ENCODE data around the gene PLXNB2.

Gene PLXNB2

DNA sequence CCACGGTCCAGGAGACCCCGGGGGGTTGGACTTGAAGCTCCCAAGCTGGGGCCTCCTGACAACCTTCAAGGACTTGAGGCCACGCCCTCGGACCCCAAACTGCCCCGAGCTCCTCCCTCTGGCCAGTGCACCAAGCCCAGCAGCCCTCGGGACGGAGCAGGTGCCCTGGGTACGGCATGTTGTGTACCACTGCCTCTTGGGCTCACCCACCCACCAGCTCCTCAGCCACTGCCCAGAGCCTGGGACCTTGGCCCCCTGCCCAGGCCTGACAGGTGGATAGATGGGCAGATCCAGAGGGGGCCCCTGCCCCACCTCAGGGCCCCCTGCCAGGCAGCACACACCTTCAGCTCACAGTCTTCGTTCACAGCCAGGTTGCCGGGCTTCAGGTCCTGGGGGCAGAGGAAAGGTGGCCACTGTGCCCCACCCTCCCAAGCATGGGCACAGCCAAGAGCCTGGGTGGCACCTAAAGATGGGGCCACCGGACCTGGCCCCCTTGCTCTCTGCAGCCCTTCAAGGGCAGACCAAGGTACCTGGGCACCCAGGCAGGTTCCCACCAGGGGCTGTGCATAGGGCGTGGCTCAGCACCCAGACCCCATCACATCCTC, 51.1 kb downstream of the PLXNB2 start:
- Histone ChIP-seq H3K79me2 (ENCODE audit: low read length) (peaks cover 18% of the 10 kb centered on the region), H3K27ac (ENCODE audit: low read length) (no peak overlapping the region), H3K4me2 (ENCODE audit: low read length) (no peak overlapping the region), H4K20me1 (ENCODE audit: insufficient read depth, low read length) (no peaks in the 10 kb centered on the region), H3K4me1 (ENCODE audit: low read length) (peaks cover 8% of the 10 kb centered on the region; the same call in 1 of the 2 replicates), H3K9me3 (ENCODE audit: insufficient read depth, low read length) (no peaks in the 10 kb centered on the region), H3K4me3 (ENCODE audit: low read length) (no peak overlapping the region), H3K36me3 (replicated peaks; ENCODE audit: low read depth, low read length) (no peaks in the 10 kb centered on the region), H3K27me3 (ENCODE audit: low read depth, low read length) (no peaks in the 10 kb centered on the region), H3K9ac (ENCODE audit: low read length) (no peak overlapping the region), H2AFZ (ENCODE audit: low read depth, low read length) (no peak overlapping the region)
- TF ChIP-seq EZH2phosphoT487 (IDR thresholded peaks at IDR 0.05; ENCODE audit: low read depth) (no peak), CTCF (IDR thresholded peaks at IDR 0.05; ENCODE audit: low read depth, low read length) (no peak)

- H3K36me3 ChIP-seq (replicated peaks; ENCODE audit: low read depth, low read length): no peaks in the 10 kb centered on the region
- no peak overlapping the region for H2AFZ ChIP-seq (ENCODE audit: low read depth, low read length)
- H3K9me3 ChIP-seq (ENCODE audit: insufficient read depth, low read length): no peaks in the 10 kb centered on the region
- H3K79me2 ChIP-seq (ENCODE audit: low read length): peaks cover 13% of the 10 kb centered on the region
- H3K27ac ChIP-seq (ENCODE audit: low read length): no peak overlapping the region
- H3K4me1 ChIP-seq (ENCODE audit: low read length): peaks cover 8% of the 10 kb centered on the region; the same call in 1 of the 2 replicates
- TF ChIP-seq EZH2phosphoT487 (IDR thresholded peaks at IDR 0.05; ENCODE audit: low read depth) (no peak), CTCF (IDR thresholded peaks at IDR 0.05; ENCODE audit: low read depth, low read length) (no peak)
- H3K27me3 ChIP-seq (ENCODE audit: low read depth, low read length): no peaks in the 10 kb centered on the region
- no peak overlapping the region for H3K4me2 ChIP-seq (ENCODE audit: low read length)
- no peak overlapping the region for H3K4me3 ChIP-seq (ENCODE audit: low read length)
- no peaks in the 10 kb centered on the region for H4K20me1 ChIP-seq (ENCODE audit: insufficient read depth, low read length)
- H3K9ac ChIP-seq (ENCODE audit: low read length): no peak overlapping the region
Observed at GRCh38 chr22:50255607-50256006, 51.8 kb downstream of the PLXNB2 start.

- no peaks in the 10 kb centered on the region for H3K27me3 ChIP-seq (ENCODE audit: low read depth, low read length)
- H3K27ac ChIP-seq (ENCODE audit: low read length): no peak overlapping the region
- no peak overlapping the region for H3K9ac ChIP-seq (ENCODE audit: low read length)
- no peak overlapping the region for H3K4me3 ChIP-seq (ENCODE audit: low read length)
- no peak overlapping the region for H2AFZ ChIP-seq (ENCODE audit: low read depth, low read length)
- H4K20me1 ChIP-seq (ENCODE audit: insufficient read depth, low read length): no peaks in the 10 kb centered on the region
- no peaks in the 10 kb centered on the region for H3K9me3 ChIP-seq (ENCODE audit: insufficient read depth, low read length)
- no peak for TF ChIP-seq CTCF (IDR thresholded peaks at IDR 0.05; ENCODE audit: low read depth, low read length)
- H3K79me2 ChIP-seq (ENCODE audit: low read length): peaks cover 8% of the 10 kb centered on the region
- H3K4me1 ChIP-seq (ENCODE audit: low read length): peaks cover 8% of the 10 kb centered on the region; the same call in 1 of the 2 replicates
- H3K36me3 ChIP-seq (replicated peaks; ENCODE audit: low read depth, low read length): no peaks in the 10 kb centered on the region
- no peak overlapping the region for H3K4me2 ChIP-seq (ENCODE audit: low read length)
Observed at GRCh38 chr22:50255099-50255498, 52.3 kb downstream of the PLXNB2 start.

GRCh38 chr22:50253941-50254340, 53.5 kb downstream of the PLXNB2 start:
- Histone ChIP-seq H2AFZ (ENCODE audit: low read depth, low read length) (no peak overlapping the region), H3K4me3 (ENCODE audit: low read length) (no peak overlapping the region), H3K36me3 (replicated peaks; ENCODE audit: low read depth, low read length) (no peaks in the 10 kb centered on the region), H3K9ac (ENCODE audit: low read length) (no peak overlapping the region), H4K20me1 (ENCODE audit: insufficient read depth, low read length) (no peaks in the 10 kb centered on the region), H3K9me3 (ENCODE audit: insufficient read depth, low read length) (no peaks in the 10 kb centered on the region), H3K27me3 (ENCODE audit: low read depth, low read length) (no peaks in the 10 kb centered on the region), H3K79me2 (ENCODE audit: low read length) (no peaks in the 10 kb centered on the region; the same call in 1 of the 2 replicates), H3K27ac (ENCODE audit: low read length) (no peak overlapping the region), H3K4me2 (ENCODE audit: low read length) (no peak overlapping the region), H3K4me1 (ENCODE audit: low read length) (peaks cover 9% of the 10 kb centered on the region; the same call in 1 of the 2 replicates)
- TF ChIP-seq EZH2phosphoT487 (IDR thresholded peaks at IDR 0.05; ENCODE audit: low read depth) (no peak), CTCF (IDR thresholded peaks at IDR 0.05; ENCODE audit: low read depth, low read length) (no peak)

Measured in OCI-LY3 (cell line).